GM13976 (cell line): Measurements from ENCODE around the gene C16orf54.
"Not testable (repeated sequence)": the region's sequence is repeated elsewhere in the genome, so short reads cannot be mapped to it uniquely, and the experiment has no call there.

Experiments used
- DNase-seq: peaks from one replicate; pipeline ENCODE4 v3.0.0; 2012; ENCODE audit warnings: low spot score
- CTCF ChIP-seq: IDR thresholded peaks from 2 replicates; pipeline ENCODE4 v1.5.1; 2012; ENCODE audit warnings: borderline replicate concordance, mild to moderate bottlenecking; ENCODE audit not compliant: insufficient read depth; ENCODE audit errors: extremely low read depth, missing control alignments, control extremely low read depth
- in situ Hi-C: fragments of 300-500 bp; cut with MboI; formaldehyde crosslinking; loops from one replicate; pipeline ENCODE4 v1.12.0; 2022; ENCODE audit warnings: low sequenced_read_pairs, mixed read lengths, inconsistent platforms; ENCODE audit not compliant: unreplicated experiment

The C16orf54 gene

GRCh38 chr16:29743827-29744531, 1.8 kb downstream of the C16orf54 start:
- in situ Hi-C loops = no loop called here
- DNase-seq = no peak
- no peak for TF ChIP-seq CTCF

- in situ Hi-C loops = no loop called here
- DNase-seq = no peak
These were observed 2.3 kb downstream of the C16orf54 start for GRCh38 chr16:29743475-29743826.

GRCh38 chr16:29742683-29743275, 3.0 kb downstream of the C16orf54 start:
- in situ Hi-C loops = no loop called here
- no peak for DNase-seq
- no peak for TF ChIP-seq CTCF

More at GRCh38 chr16:29743475-29743826, 2.3 kb downstream of the C16orf54 start:
- no peak for TF ChIP-seq CTCF

DNA sequence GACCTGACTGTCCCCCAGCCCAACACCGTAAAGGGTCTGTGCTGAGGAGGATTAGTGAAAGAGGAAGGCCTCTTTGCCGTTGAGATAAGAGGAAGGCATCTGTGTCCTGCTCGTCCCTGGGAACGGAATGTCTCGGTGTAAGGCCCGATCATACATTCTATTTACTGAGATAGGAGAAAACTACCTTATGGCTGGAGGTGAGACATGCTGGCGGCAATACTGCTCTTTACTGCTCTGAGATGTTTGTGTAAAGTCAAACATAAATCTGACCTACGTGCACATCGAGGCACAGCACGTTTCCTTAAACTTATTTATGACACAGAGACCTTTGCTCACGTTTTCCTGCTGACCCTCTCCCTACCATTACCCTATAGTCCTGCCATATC, 5.2 kb downstream of the C16orf54 start:
- in situ Hi-C loops, DNase-seq: not testable (repeated sequence)

- in situ Hi-C loops, DNase-seq: not testable (repeated sequence)
These were observed 5.7 kb downstream of the C16orf54 start for GRCh38 chr16:29739927-29740629.

DNA sequence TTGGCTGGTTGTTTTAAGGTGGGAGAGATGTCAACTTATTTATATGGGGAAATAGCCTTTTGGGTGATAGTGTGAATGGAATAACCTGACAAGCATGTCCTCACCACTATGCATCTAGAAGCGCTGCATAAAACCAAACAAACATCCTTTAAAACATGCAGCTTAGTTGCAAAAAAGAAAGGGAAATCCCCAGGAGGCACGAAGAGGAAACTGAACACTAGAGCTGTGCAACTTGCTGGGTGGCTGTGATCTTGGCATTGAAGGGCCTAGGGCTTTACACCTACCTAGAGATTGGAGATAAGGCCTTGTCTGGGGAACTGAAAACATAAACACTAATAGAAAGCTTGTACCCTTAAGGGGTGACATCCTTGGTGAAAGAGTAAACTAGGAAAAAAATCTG, 7.3 kb downstream of the C16orf54 start:
- no peak for TF ChIP-seq CTCF
- peak; percentile 66 for DNase-seq
- in situ Hi-C loops = no loop called here

GRCh38 chr16:29737713-29738112, 8.1 kb downstream of the C16orf54 start:
- in situ Hi-C loops = no loop called here
- no peak for TF ChIP-seq CTCF
- no peak for DNase-seq
